ENCODE data around the gene STARD6. TPM values are rescaled to one million over a fixed set of nuclear protein-coding genes. Genes with fewer than 3 reads are reported as not detected.

The STARD6 gene
- total RNA-seq, 1 donor from 2014 or later, result not detected

DNA sequence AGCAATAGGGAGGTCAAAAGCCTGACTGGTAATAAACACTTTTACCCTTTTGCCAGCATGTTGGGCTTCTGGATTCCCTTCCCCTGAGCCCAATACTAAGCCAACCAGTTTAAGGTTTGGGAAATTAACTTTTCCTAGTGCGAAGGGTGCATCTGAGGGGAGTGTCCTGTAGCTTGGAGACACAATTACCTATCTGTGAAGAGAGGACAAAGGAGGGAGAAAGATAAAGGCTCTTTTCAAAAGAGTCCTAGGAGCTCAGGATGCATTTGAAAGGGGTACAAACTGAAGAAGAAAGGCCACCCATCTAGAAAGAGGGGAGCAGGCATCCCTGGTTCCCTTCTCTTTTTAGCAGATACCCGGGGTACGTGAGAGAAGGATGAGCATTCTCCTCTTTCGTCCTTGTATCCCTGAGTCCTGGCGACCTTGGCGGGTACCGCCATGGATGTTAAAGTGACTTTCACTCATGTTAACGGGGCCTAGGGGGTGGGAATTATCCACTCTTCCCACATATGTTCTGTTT, 25.1 kb upstream of the STARD6 start:
- Histone ChIP-seq H3K27me3 (ENCODE audit: control insufficient read depth, insufficient read depth, low read length) (no peaks in the 10 kb centered on the region), H3K36me3 (ENCODE audit: control insufficient read depth, insufficient read depth, low read length) (no peaks in the 10 kb centered on the region), H3K4me3 (ENCODE audit: low read depth, low read length) (no peak overlapping the region)
- TF ChIP-seq, protein P1, sequence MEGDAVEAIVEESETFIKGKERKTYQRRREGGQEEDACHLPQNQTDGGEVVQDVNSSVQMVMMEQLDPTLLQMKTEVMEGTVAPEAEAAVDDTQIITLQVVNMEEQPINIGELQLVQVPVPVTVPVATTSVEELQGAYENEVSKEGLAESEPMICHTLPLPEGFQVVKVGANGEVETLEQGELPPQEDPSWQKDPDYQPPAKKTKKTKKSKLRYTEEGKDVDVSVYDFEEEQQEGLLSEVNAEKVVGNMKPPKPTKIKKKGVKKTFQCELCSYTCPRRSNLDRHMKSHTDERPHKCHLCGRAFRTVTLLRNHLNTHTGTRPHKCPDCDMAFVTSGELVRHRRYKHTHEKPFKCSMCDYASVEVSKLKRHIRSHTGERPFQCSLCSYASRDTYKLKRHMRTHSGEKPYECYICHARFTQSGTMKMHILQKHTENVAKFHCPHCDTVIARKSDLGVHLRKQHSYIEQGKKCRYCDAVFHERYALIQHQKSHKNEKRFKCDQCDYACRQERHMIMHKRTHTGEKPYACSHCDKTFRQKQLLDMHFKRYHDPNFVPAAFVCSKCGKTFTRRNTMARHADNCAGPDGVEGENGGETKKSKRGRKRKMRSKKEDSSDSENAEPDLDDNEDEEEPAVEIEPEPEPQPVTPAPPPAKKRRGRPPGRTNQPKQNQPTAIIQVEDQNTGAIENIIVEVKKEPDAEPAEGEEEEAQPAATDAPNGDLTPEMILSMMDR (IDR thresholded peaks at IDR 0.05; ENCODE audit: insufficient read depth, low read length, severe bottlenecking), result no peak
- FAIRE-seq, result no peak
- no peak for DNase-seq (ENCODE audit: low read depth)

DNA sequence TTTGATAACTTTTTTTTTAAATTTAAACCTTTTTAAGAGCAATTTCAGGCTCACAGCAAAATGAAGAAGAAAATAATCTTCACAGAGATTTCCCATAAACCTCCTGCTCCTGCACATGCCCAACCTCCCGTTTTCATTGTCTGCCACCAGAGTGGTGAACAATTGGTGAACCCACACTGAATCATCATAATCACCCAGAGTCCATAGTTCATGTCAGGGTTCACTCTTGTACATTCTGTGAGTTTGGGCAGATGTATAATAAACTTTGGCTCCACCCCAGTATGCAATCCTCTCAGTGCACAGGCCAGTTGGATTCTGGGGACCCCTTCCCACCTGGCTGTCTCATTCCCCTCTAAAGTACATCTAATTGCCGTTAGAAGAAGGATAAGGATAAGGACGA, 24.4 kb upstream of the STARD6 start:
- Histone ChIP-seq H3K36me3 (ENCODE audit: control insufficient read depth, insufficient read depth, low read length) (no peaks in the 10 kb centered on the region), H3K4me3 (ENCODE audit: low read depth, low read length) (no peak overlapping the region), H3K27me3 (ENCODE audit: control insufficient read depth, insufficient read depth, low read length) (no peaks in the 10 kb centered on the region)
- TF ChIP-seq, protein P1 (IDR thresholded peaks at IDR 0.05; ENCODE audit: insufficient read depth, low read length, severe bottlenecking), result no peak
- DNase-seq (ENCODE audit: low read depth) (no peak), FAIRE-seq (no peak)

DNA sequence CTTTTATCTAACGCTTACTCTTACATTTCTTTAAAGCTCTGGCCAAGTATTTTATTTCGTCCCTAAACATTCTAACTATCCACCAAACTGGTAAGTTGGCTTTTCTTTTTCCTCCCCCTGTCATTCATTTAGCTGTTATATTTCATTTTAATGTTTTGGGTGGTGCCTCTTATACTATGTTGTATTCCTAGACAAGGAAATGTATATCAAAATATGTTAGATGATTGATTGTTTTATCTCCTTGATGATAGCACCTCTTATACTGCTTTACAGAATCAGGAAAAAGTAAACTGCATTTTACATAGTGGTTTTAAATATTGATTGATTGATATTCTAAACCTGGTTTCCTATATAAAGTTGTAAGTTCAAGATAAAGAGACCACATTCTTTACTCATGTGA, 24.0 kb upstream of the STARD6 start:
- TF ChIP-seq, protein P1 (IDR thresholded peaks at IDR 0.05; ENCODE audit: insufficient read depth, low read length, severe bottlenecking), result no peak
- H3K36me3 ChIP-seq (ENCODE audit: control insufficient read depth, insufficient read depth, low read length), result no peaks in the 10 kb centered on the region
- no peak for DNase-seq (ENCODE audit: low read depth)
- no peaks in the 10 kb centered on the region for H3K27me3 ChIP-seq (ENCODE audit: control insufficient read depth, insufficient read depth, low read length)
- no peak for FAIRE-seq
- no peak overlapping the region for H3K4me3 ChIP-seq (ENCODE audit: low read depth, low read length)

DNA sequence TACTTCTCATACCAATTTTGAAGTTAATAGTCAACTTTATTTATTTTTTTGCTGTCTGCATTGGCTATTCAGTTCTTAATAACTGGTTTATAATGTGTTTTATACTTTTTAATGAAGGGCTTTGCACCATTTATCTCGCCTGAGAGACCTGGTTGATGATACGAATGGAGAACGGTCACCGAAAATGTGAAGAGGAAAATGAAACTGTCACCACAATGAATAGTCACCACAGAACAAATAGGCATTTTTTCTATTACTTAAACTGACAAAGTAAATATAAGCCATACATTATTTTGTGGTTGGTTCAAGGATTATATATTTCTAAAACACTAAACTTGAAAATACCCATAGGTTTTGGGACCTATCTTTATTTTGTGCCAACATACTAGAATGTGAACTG, 20.4 kb upstream of the STARD6 start:
- DNase-seq (ENCODE audit: low read depth), result no peak
- H3K36me3 ChIP-seq (ENCODE audit: control insufficient read depth, insufficient read depth, low read length), result no peaks in the 10 kb centered on the region
- no peak overlapping the region for H3K4me3 ChIP-seq (ENCODE audit: low read depth, low read length)
- no peaks in the 10 kb centered on the region for H3K27me3 ChIP-seq (ENCODE audit: control insufficient read depth, insufficient read depth, low read length)
- TF ChIP-seq, protein P1 (IDR thresholded peaks at IDR 0.05; ENCODE audit: insufficient read depth, low read length, severe bottlenecking), result no peak
- FAIRE-seq, result no peak

DNA sequence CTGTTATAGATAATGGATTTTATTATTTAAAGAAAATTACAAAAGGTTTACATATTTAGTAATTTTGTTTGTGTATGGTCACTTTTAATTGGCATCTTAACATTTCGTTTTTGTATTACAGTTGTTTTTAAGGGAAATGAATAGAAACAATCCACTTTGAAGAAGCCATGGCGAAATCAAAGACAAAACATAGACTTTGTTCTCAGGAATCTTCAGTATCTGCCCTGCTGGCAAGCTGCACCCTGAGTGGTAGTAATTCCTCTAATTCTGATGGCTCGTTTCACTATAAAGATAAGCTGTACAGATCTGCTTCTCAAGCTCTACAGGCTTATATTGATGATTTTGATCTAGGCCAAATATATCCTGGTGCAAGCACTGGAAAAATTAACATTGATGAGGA, 2.7 kb upstream of the STARD6 start:
- TF ChIP-seq, protein P1 (IDR thresholded peaks at IDR 0.05; ENCODE audit: insufficient read depth, low read length, severe bottlenecking), result no peak
- DNase-seq (ENCODE audit: low read depth), result no peak
- Histone ChIP-seq H3K4me3 (ENCODE audit: low read depth, low read length) (no peak overlapping the region), H3K36me3 (ENCODE audit: control insufficient read depth, insufficient read depth, low read length) (no peaks in the 10 kb centered on the region), H3K27me3 (ENCODE audit: control insufficient read depth, insufficient read depth, low read length) (no peaks in the 10 kb centered on the region)
- FAIRE-seq, result no peak

DNA sequence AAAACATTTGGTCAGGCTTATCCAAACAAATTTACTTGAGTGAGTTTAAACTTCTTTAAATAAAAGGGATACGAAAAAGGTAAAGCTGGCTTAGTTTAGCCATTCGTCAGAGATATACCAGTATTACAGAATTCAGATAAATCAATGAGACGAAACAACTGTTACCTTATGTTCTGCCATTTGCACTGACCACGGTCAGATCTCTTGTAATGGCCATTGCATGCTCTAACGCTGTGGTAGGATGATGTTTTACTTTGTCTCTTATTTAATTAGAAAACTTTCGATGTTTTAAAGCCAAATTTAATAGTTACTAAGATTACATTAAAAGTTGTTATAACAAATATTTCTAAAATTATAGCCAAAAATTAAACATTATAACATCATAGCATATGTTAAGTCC, 1.6 kb upstream of the STARD6 start:
- no peak for DNase-seq (ENCODE audit: low read depth)
- no peak for FAIRE-seq
- Histone ChIP-seq H3K4me3 (ENCODE audit: low read depth, low read length) (no peak overlapping the region), H3K27me3 (ENCODE audit: control insufficient read depth, insufficient read depth, low read length) (no peaks in the 10 kb centered on the region), H3K36me3 (ENCODE audit: control insufficient read depth, insufficient read depth, low read length) (no peaks in the 10 kb centered on the region)
- TF ChIP-seq, protein P1 (IDR thresholded peaks at IDR 0.05; ENCODE audit: insufficient read depth, low read length, severe bottlenecking), result no peak
